GM15510 (cell line): Measurements from ENCODE around the gene MPP4.

ENCODE experiments used
- POLR2A ChIP-seq: IDR thresholded peaks from 3 replicates; pipeline ENCODE4 v1.6.1; 2011; ENCODE audit warnings: borderline replicate concordance; ENCODE audit not compliant: insufficient read length; ENCODE audit errors: extremely low read depth

The MPP4 gene

DNA sequence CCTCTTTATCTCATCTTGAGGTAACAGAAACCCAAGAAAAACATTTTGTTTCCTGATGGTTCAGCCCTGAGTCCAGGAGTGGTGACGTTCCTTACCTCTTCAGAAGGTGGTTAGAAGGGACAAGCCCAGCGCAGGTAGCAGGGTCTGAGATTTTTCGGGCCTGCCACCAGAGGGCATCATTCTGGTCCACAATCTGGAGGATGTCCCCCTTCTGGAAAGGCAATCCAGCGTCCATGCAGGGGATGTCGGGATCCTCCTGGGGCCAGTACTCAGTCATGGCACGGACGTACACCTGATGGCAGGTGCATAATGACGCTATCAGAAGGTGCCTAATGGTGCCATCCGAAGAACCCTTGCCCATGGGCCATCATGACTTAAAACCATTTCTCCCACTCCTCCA lies 17.7 kb downstream of the MPP4 start:
- no peak for TF ChIP-seq POLR2A

DNA sequence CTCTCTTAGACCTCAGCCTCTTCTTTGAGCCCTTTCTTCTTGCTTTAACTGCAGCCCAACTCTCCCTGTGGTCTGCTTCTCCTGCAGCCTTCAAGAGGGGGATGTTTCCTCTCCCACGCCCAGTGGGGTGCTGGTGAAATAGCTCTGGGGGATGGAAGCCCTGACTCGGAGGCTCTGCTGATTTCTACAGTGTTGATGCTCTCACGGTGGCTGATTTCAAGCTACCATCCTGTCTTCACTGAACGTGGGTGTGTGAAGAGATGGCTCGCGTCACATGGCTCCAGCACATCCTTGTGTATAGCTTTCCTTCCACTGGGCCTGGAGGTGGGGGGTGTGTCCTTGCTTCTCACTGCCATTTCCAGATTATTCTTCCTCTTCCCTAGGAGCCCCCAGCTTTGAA lies 20.0 kb downstream of the MPP4 start:
- TF ChIP-seq POLR2A = no peak

DNA sequence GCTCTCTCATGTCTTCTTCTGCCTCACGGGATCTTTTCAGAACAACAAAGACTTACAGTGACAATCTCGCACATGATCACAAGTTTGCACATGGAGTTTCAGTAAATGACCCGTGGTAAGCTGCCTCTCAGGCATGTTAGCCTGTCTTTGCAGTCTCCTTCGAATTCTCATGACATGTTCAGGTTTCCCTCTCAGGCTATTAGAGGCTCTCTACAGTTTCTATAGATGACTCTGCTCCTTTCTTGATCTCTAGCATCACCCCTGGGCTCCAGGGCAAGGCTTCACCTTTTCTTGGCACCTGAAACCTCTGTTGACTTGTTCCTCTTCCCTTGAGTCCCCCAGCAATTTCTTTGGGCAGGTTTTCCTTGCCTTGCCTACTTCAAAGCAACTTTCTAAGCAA lies 23.0 kb downstream of the MPP4 start:
- no peak for TF ChIP-seq POLR2A

DNA sequence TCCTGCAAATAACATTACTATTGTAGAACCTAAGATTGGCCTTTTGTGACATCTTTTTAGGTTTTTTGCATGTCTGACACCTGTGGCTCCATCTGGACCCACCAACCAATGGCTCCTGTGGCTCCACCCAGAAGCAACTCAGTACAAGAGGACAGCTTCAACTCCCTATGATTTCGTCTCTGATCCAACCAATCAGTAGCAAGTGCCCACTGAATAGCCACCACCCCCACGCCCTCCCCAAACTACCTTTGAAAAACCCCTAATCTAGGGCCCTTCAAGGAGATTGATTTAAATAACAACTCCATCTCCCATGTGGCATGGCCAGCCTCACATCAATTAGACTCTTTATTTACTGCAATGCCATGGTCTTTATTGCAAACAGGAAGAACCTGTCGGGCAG lies 23.6 kb downstream of the MPP4 start:
- no peak for TF ChIP-seq POLR2A

DNA sequence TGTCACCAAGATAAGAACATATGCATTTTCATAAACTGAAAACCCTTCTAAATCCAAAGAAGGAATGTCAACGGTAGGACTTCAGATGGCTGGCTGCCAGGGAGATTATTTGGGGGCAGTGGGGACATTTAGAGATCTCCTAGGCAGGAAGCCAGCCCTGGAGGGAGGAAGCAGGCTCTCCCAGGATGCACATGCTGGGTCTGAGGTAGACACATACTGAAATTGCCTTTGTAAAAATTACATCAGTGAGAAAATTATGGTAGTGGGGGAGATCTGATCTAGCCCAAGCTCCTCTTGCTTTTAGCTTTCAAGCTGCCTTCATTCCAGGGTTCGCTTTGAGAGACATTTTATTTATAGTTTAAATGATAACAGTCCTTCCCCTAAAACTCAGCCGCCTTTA lies 24.1 kb downstream of the MPP4 start:
- no peak for TF ChIP-seq POLR2A

DNA sequence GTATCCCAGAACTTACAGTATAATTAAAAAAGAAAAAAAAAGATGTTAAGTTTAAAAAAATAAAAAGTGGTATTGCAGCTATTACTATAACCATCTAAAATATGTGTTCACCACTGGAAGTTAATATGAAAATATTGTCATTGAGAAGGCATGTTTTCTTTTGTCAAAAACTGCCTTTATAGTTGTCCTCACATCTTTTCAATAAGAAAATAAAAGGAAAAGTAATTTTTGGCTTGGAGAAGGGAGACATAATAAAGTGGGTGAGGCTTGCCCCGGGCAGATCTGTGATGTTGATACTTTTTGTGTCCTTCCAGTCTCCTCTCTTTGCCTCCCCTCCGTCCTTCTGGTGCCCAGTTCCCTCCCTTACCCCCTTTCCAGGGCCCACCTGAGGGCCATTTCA lies 24.9 kb downstream of the MPP4 start:
- TF ChIP-seq POLR2A = no peak

DNA sequence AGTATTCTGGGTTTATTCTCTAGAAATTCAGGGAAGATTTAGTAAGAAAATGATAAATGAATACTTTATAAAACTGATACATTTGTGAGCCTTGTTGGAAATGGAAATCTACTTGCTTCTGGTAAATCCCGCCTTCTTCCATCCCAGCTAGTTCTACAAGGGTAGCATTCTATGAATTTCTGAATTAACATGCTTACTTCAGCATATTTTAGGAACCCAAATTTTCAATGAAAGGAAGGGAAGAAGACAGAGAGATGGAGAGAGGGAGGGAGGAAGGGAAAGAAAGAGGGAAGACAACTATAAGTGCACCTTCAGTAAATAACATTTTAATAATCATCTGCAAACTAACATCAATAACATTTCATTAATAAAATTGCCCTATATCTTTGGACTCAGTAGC lies 28.6 kb downstream of the MPP4 start:
- TF ChIP-seq POLR2A = no peak

DNA sequence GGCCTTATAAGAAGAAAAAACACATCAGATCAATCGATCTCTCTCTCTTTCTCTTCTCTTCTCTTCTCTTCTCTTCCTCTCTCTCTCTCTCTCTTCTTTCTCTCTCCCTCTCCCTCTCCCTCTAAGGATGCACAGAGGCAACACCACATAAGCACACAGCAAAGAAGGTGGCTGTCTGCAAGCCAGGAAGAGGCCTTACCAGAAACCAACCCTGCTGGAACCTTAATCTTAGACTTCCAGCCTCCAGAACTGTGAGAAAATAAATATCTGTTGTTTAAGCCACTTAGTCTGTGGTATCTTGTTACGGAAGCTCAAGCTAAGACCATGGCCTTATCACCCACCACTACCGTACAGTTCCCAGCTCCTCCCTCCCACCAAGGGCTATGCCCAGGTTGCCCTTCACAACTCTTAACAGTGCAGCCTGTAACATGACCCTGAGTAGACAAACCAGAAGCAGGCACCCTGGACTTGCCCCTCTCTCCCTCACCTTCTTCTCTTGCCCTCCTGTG lies 30.0 kb downstream of the MPP4 start:
- no peak for TF ChIP-seq POLR2A

DNA sequence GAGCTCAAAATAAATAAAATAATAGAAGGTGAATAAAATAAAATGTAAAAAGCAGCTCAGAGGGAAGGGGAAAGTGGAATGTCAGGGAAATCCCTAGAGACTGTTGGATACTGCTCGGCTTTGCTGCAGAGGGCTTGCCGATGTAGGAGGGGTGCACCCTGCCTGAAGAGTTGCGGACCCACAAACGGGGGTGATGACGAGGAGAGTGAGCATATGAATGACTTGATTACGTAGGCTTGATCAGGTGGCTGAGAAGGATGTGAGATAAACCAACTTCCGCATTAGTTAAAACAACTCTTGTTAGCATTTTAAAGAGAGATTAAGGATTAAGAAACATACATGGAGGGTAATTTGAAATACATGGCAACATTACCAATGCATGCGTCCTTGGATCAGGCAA lies 34.1 kb downstream of the MPP4 start:
- no peak for TF ChIP-seq POLR2A

DNA sequence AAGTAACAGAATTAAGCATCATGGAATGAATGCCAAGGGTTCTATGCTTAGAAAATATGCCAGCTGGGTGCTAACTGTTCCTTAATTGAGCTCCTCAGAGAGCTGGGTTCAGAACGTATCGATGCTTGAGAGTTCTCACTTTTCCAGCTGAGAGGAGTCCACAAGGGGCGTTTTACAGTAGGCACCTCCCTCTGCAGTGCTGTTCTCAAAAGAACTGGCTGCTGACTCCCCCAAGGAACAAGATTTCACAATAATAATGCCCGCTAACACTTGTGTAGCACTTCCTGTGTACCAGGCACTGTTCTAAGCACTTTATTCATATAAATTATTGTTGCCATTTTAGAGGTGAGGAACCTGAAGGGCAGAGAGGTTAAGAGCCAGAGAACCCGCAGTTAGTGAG lies 37.1 kb downstream of the MPP4 start:
- TF ChIP-seq POLR2A = no peak

DNA sequence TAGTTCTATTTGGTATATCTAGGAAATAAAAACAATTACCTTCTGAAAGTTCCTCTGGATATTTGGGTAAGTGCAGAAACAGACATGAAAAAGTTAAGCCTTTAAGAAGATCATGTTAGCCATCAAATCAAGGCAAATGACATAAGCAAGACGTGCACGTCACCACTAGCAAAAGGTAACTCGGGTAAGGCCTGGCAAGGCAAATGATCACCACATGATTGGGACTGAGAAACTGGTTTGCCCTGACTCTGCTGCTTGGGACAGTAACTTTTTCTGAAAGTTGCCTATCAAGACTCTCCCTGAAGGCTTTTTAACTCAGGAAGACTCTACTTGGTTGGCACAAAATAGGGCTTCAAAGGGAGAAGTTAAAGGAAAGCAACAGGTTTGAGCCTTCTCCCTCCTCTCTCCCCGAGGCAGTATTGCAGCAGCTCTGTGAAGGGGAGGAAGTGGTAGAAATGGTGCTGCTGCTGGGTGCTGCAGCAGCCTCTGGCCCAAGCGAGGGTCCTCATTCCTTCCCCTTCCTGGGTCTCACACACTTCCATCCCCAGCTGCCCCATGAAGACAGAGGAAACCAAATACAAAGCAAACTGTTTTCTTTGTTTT lies 38.0 kb downstream of the MPP4 start:
- TF ChIP-seq POLR2A = no peak

DNA sequence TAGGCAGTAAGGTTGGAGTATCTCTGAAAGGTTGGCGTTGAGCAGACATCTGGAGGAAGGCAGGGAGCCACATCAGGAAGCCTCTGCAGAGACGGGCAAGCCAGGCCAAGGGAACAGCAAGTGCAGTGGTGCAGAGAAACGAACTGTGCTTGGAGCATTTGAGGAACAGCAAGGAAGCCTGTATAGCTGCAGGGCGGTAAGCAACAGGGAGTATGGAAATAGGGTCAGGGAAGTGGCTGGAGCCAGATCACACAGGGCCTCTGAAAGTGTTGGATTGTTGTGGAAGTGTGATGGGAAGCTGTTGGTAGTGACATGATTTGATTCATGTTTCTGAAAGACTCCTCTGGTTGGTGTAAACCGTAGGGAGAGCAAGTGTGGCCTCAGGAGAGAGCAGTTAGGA lies 41.7 kb downstream of the MPP4 start:
- TF ChIP-seq POLR2A = no peak

DNA sequence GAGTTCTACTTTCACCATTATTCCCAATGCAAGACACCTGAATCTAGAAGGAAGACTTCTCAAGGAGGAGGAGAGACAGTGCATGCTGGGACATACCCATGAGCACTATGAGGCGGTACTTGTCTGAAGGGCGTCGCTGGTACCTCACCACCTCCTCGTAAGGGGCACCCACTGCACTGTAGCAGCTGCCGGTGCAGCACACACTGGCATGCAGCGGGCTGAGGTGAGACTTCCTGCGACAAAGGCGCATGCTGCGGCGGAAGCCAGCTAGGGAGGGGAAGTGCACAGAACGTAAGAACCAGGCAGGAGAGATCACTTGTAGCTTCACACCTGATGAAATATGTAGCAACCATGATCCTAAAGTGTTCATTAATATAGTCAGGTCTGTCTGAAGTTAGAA lies 42.3 kb downstream of the MPP4 start:
- TF ChIP-seq POLR2A = no peak

DNA sequence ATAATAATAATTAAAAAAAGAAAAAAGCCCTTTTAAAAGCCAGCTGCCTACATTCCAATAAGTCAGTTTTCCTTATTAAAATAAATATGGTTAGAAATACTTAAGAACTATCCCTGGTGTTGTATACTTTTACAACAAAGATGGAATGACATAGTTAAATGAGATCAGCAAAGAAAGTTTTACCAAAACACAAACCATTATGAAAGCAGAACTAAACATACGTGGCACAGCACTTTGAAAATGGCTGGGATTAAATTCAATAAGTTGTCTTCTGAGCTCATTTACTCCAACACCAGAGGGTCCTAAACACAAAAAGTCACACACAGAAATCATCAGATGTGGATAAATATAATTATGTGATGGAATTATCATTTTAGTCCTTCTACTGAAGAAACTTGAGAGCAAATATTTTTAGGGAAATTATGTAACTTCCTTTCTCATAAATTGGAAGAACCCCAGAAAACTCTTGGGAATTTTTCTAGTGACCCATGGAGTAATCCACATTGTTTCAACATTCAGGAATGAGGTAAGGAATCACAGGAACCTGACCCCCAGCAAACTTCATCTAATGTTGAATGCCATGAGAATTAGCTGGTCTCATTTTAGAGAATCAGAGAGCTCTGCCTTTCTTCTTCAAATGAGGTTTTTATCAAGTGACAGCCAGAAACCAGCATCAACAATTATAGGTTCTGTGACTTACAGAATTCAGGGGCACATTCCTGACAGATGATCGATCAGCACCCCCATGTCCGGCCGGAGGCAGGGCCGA lies 43.6 kb downstream of the MPP4 start:
- TF ChIP-seq POLR2A = no peak

DNA sequence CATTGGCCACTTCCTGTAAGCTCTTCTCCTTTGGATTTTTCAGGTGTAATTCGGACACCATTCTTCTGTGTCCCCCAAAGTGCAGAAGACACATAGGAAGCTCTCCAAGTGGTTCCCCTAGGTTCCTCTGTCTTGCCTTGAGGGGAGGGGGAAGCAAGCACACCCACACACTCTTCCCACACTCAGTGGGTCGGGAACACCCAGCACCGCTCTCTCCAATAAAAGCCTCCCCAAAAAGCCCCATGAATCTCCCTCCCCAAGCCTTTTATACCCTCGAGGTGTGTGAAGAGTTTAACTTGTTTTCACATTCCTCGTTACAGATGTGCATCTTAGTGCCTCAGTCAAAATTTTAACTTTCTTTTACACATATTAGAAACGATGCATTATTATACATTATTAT lies 45.2 kb downstream of the MPP4 start:
- no peak for TF ChIP-seq POLR2A

DNA sequence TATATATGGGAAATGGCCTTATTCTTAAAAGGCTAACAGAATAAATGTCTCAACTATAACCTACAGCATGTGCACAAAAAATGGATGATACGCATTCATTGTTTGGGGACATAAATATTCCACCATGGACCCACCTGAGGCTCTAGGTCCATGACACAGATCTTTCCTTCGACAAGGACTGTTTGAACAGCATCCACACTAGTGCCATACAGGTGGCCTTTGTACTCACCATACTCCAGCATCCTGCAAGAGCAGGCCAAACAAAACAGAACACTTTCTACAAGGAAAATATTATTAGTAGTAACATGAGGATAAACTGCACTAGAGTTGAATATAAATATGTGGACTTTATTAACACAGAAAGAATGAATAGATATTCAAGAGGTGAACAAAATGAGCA lies 49.0 kb downstream of the MPP4 start:
- no peak for TF ChIP-seq POLR2A
